ENCODE results near the gene CYP2S1.
A peak's percentile ranks its signal among the peaks of the same experiment; 100 is the strongest.
"Not testable (repeated sequence)": the region's sequence is repeated elsewhere in the genome, so short reads cannot be mapped to it uniquely, and the experiment has no call there.

The CYP2S1 gene

DNA sequence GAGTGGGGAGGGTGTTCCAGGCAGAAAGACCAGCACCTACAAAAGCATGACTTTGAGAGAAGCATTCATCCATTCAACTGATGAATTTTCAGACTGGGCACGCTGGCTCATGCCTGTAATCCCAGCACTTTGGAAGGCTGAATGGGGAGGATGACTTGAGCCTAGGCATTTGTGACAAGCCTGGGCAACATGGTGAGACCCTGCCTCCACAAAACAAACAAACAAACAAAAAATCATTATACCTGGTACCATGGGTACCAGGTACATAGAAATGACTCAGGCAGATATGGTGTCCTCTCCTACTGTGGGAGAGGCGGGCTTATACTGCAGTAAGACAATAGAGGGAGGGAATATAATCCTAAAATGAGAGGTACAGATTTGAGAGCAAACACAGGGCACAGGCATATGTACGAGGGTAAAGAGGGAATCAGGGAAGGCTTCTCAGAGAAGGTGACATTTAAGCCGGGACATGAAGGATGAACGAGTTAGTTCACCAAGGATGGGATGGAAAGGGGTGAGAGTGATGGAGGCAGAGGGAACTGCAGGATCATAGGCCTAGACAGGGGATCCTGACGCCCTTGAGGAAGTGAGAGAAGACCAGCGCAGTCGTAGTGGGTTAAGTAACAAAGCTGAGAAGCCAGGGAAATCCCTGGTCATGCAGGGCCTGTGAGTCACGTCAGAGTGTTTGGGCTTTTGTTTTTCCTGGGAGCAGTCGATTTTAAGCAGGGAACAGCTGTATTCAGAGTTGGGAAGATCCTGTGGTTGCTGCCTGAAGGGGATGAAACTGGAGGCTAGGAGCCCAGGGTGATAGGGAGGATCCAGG is 2.9 kb downstream of the CYP2S1 start:
- H3K14ac ChIP-seq (ENCODE audit: low read length), result peak overlapping the region; percentile 38
- no peak overlapping the region for H2BK120ac ChIP-seq (ENCODE audit: low read depth, low read length)
- no peak overlapping the region for H2BK5ac ChIP-seq (ENCODE audit: low read length)
- H3K23ac ChIP-seq (ENCODE audit: low read depth, low read length, poor library complexity), result no peak overlapping the region
- H2BK15ac ChIP-seq (ENCODE audit: low read length), result no peak overlapping the region
- H2AFZ ChIP-seq (ENCODE audit: low read length), result no peak overlapping the region
- peaks cover 0 to 4% of the 10 kb centered on the region in 2 donors for H3K36me3 ChIP-seq (replicated peaks in 1 of 2; ENCODE audit: control insufficient read depth in 2 of 2, insufficient read depth in 2 of 2, low read length in 2 of 2)
- no peak overlapping the region for H3K9ac ChIP-seq (ENCODE audit: low read depth, low read length, poor library complexity)
- peaks cover 0 to 62% (median 5%) of the 10 kb centered on the region in 3 experiments for H3K27me3 ChIP-seq (ENCODE audit: control insufficient read depth in 3 of 3, insufficient read depth in 3 of 3, low read depth in 1 of 3, low read length in 3 of 3)
- H3K9me3 ChIP-seq (replicated peaks in 1 of 2; ENCODE audit: control insufficient read depth in 2 of 2, insufficient read depth in 1 of 2, low read depth in 1 of 2, low read length in 2 of 2), result no peaks in the 10 kb centered on the region
- no peak overlapping the region for H4K91ac ChIP-seq (ENCODE audit: low read depth, low read length, poor library complexity)
- no peak overlapping the region for H2AK5ac ChIP-seq (ENCODE audit: low read depth, low read length)
- no peak overlapping the region for H3K18ac ChIP-seq (ENCODE audit: low read length)
- H3K79me1 ChIP-seq (ENCODE audit: low read depth, low read length), result peaks cover 2% of the 10 kb centered on the region
- H3K4me2 ChIP-seq (ENCODE audit: insufficient read depth, low read length, poor library complexity, severe bottlenecking), result no peak overlapping the region
- H3K4me1 ChIP-seq (ENCODE audit: control insufficient read depth in 2 of 2, insufficient read depth in 1 of 2, low read depth in 1 of 2, low read length in 2 of 2), result peaks cover 3 to 7% of the 10 kb centered on the region in 2 donors
- H3K27ac ChIP-seq (replicated peaks; ENCODE audit: low read length), result peak overlapping the region; percentile 19
- no peak overlapping the region for H3K4ac ChIP-seq (ENCODE audit: low read length)
- DNase-seq (ENCODE audit: low spot score), result no peak
- WGBS, 2 donors (ENCODE audit: extremely low coverage in 2 of 2, insufficient read length in 2 of 2, insufficient replicate concordance in 1 of 2), result no CpG with 5 or more reads among the region's 10 CpGs
- H2BK12ac ChIP-seq (ENCODE audit: low read length), result no peak overlapping the region
- H3K4me3 ChIP-seq (ENCODE audit: low read length in 2 of 2), result no peak overlapping the region
- peak overlapping the region; percentile 48 for H4K8ac ChIP-seq (ENCODE audit: low read depth, low read length)

- Histone ChIP-seq H2BK120ac (ENCODE audit: low read depth, low read length) (no peak overlapping the region), H3K4ac (ENCODE audit: low read length) (no peak overlapping the region)
- WGBS, 2 donors (ENCODE audit: extremely low coverage in 2 of 2, insufficient read length in 2 of 2, insufficient replicate concordance in 1 of 2), result no CpG with 5 or more reads among the region's 11 CpGs
Observed at GRCh38 chr19:41198559-41198958, 5.5 kb downstream of the CYP2S1 start.

GRCh38 chr19:41203371-41203770 is 10.4 kb downstream of the CYP2S1 start:
- Histone ChIP-seq H3K4me3 (ENCODE audit: low read length in 2 of 2) (no peak overlapping the region), H2BK120ac (ENCODE audit: low read depth, low read length) (no peak overlapping the region), H3K4ac (ENCODE audit: low read length) (no peak overlapping the region), H3K14ac (ENCODE audit: low read length) (no peak overlapping the region), H3K18ac (ENCODE audit: low read length) (no peak overlapping the region), H3K27ac (replicated peaks; ENCODE audit: low read length) (no peak overlapping the region), H2BK15ac (ENCODE audit: low read length) (no peak overlapping the region), H3K36me3 (replicated peaks in 1 of 2; ENCODE audit: control insufficient read depth in 2 of 2, insufficient read depth in 2 of 2, low read length in 2 of 2) (peaks cover 0 to 14% of the 10 kb centered on the region in 2 donors), H3K9me3 (replicated peaks in 1 of 2; ENCODE audit: control insufficient read depth in 2 of 2, insufficient read depth in 1 of 2, low read depth in 1 of 2, low read length in 2 of 2) (no peaks in the 10 kb centered on the region), H2AFZ (ENCODE audit: low read length) (no peak overlapping the region), H3K23ac (ENCODE audit: low read depth, low read length, poor library complexity) (no peak overlapping the region), H3K79me1 (ENCODE audit: low read depth, low read length) (no peaks in the 10 kb centered on the region), H2AK5ac (ENCODE audit: low read depth, low read length) (peak overlapping the region; percentile 90), H3K4me2 (ENCODE audit: insufficient read depth, low read length, poor library complexity, severe bottlenecking) (no peak overlapping the region), H2BK12ac (ENCODE audit: low read length) (no peak overlapping the region), H3K27me3 (ENCODE audit: control insufficient read depth in 3 of 3, insufficient read depth in 3 of 3, low read depth in 1 of 3, low read length in 3 of 3) (peaks cover 0 to 7% (median 0%) of the 10 kb centered on the region in 3 experiments), H4K8ac (ENCODE audit: low read depth, low read length) (peak overlapping the region; percentile 3), H2BK5ac (ENCODE audit: low read length) (no peak overlapping the region), H3K4me1 (ENCODE audit: control insufficient read depth in 2 of 2, insufficient read depth in 1 of 2, low read depth in 1 of 2, low read length in 2 of 2) (no peaks in the 10 kb centered on the region), H3K9ac (ENCODE audit: low read depth, low read length, poor library complexity) (no peak overlapping the region), H4K91ac (ENCODE audit: low read depth, low read length, poor library complexity) (no peak overlapping the region)
- no CpG with 5 or more reads among the region's 18 CpGs for WGBS, 2 donors (ENCODE audit: extremely low coverage in 2 of 2, insufficient read length in 2 of 2, insufficient replicate concordance in 1 of 2)
- DNase-seq (ENCODE audit: low spot score), result no peak

More at GRCh38 chr19:41198559-41198958, 5.5 kb downstream of the CYP2S1 start:
- H3K14ac ChIP-seq (ENCODE audit: low read length), result peak overlapping the region; percentile 21
- no peak overlapping the region for H3K18ac ChIP-seq (ENCODE audit: low read length)
- no peak overlapping the region for H3K27ac ChIP-seq (replicated peaks; ENCODE audit: low read length)
- H3K9ac ChIP-seq (ENCODE audit: low read depth, low read length, poor library complexity), result no peak overlapping the region
- peak overlapping the region; percentile 39 for H4K91ac ChIP-seq (ENCODE audit: low read depth, low read length, poor library complexity)
- peaks cover 0 to 38% (median 0%) of the 10 kb centered on the region in 3 experiments for H3K27me3 ChIP-seq (ENCODE audit: control insufficient read depth in 3 of 3, insufficient read depth in 3 of 3, low read depth in 1 of 3, low read length in 3 of 3)
- peaks cover 2 to 3% of the 10 kb centered on the region in 2 donors for H3K4me1 ChIP-seq (ENCODE audit: control insufficient read depth in 2 of 2, insufficient read depth in 1 of 2, low read depth in 1 of 2, low read length in 2 of 2)
- H2BK12ac ChIP-seq (ENCODE audit: low read length), result peak overlapping the region; percentile 41
- no peak overlapping the region for H4K8ac ChIP-seq (ENCODE audit: low read depth, low read length)
- no peak overlapping the region for H2AK5ac ChIP-seq (ENCODE audit: low read depth, low read length)
- no peak for DNase-seq (ENCODE audit: low spot score)
- no peak overlapping the region for H2BK15ac ChIP-seq (ENCODE audit: low read length)
- H3K9me3 ChIP-seq (replicated peaks in 1 of 2; ENCODE audit: control insufficient read depth in 2 of 2, insufficient read depth in 1 of 2, low read depth in 1 of 2, low read length in 2 of 2), result no peaks in the 10 kb centered on the region
- no peak overlapping the region for H3K4me2 ChIP-seq (ENCODE audit: insufficient read depth, low read length, poor library complexity, severe bottlenecking)
- peaks cover 2% of the 10 kb centered on the region for H3K79me1 ChIP-seq (ENCODE audit: low read depth, low read length)
- H2AFZ ChIP-seq (ENCODE audit: low read length), result no peak overlapping the region
- H2BK5ac ChIP-seq (ENCODE audit: low read length), result no peak overlapping the region
- H3K36me3 ChIP-seq (replicated peaks in 1 of 2; ENCODE audit: control insufficient read depth in 2 of 2, insufficient read depth in 2 of 2, low read length in 2 of 2), result peaks cover 0 to 9% of the 10 kb centered on the region in 2 donors
- H3K23ac ChIP-seq (ENCODE audit: low read depth, low read length, poor library complexity), result peak overlapping the region; percentile 80
- peak overlapping the region in 1 of 2 donors; percentile 27 for H3K4me3 ChIP-seq (ENCODE audit: low read length in 2 of 2)

GRCh38 chr19:41204338-41204737 is 11.3 kb downstream of the CYP2S1 start:
- H3K4me3 ChIP-seq (ENCODE audit: low read length in 2 of 2); H3K27me3 ChIP-seq (ENCODE audit: control insufficient read depth in 3 of 3, insufficient read depth in 3 of 3, low read depth in 1 of 3, low read length in 3 of 3); H2BK12ac ChIP-seq (ENCODE audit: low read length); H4K8ac ChIP-seq (ENCODE audit: low read depth, low read length); H2BK15ac ChIP-seq (ENCODE audit: low read length); H3K23ac ChIP-seq (ENCODE audit: low read depth, low read length, poor library complexity); H3K79me1 ChIP-seq (ENCODE audit: low read depth, low read length); H2BK120ac ChIP-seq (ENCODE audit: low read depth, low read length); H3K4me2 ChIP-seq (ENCODE audit: insufficient read depth, low read length, poor library complexity, severe bottlenecking); H4K91ac ChIP-seq (ENCODE audit: low read depth, low read length, poor library complexity); H3K14ac ChIP-seq (ENCODE audit: low read length); H3K4me1 ChIP-seq (ENCODE audit: control insufficient read depth in 2 of 2, insufficient read depth in 1 of 2, low read depth in 1 of 2, low read length in 2 of 2); H2BK5ac ChIP-seq (ENCODE audit: low read length); H2AK5ac ChIP-seq (ENCODE audit: low read depth, low read length); H3K27ac ChIP-seq (replicated peaks; ENCODE audit: low read length); H3K9ac ChIP-seq (ENCODE audit: low read depth, low read length, poor library complexity); H3K18ac ChIP-seq (ENCODE audit: low read length); H3K4ac ChIP-seq (ENCODE audit: low read length); H3K9me3 ChIP-seq (replicated peaks in 1 of 2; ENCODE audit: control insufficient read depth in 2 of 2, insufficient read depth in 1 of 2, low read depth in 1 of 2, low read length in 2 of 2): not testable (repeated sequence)
- no CpG with 5 or more reads among the region's 7 CpGs for WGBS, 2 donors (ENCODE audit: extremely low coverage in 2 of 2, insufficient read length in 2 of 2, insufficient replicate concordance in 1 of 2)
- peaks cover 0 to 14% of the 10 kb centered on the region in 2 donors for H3K36me3 ChIP-seq (replicated peaks in 1 of 2; ENCODE audit: control insufficient read depth in 2 of 2, insufficient read depth in 2 of 2, low read length in 2 of 2)
- DNase-seq (ENCODE audit: low spot score), result peak; percentile 77
- peak overlapping the region; percentile 32 for H2AFZ ChIP-seq (ENCODE audit: low read length)
